Upper lobe of right lung (tissue), 1 donor: ENCODE data around the gene ABCB9. TPM values are rescaled to one million over a fixed set of nuclear protein-coding genes. Genes with fewer than 3 reads are reported as not detected.
A peak's percentile ranks its signal among the peaks of the same experiment; 100 is the strongest.

Experiments used
- ATAC-seq: fragments of 200-7000 bp; cut with Tn5 transposase; one replicate; pipeline ENCODE4 v1.9.1; 2020; ENCODE audit warnings: mild to moderate bottlenecking, moderate library complexity
- DNase-seq: peaks from one replicate; pipeline ENCODE4 v3.0.0-alpha.2; 2020
- H3K27ac ChIP-seq: fragments of 200-600 bp; one replicate; pipeline ENCODE4 v1.8.0; 2022
- H3K27me3 ChIP-seq: fragments of 200-600 bp; one replicate; pipeline ENCODE4 v1.8.0; 2022; ENCODE audit warnings: mild to moderate bottlenecking
- H3K36me3 ChIP-seq: fragments of 200-600 bp; one replicate; pipeline ENCODE4 v1.8.0; 2022
- H3K4me1 ChIP-seq: fragments of 200-600 bp; one replicate; pipeline ENCODE4 v1.8.0; 2022
- H3K4me3 ChIP-seq: fragments of 200-600 bp; one replicate; pipeline ENCODE4 v1.8.0; 2022; ENCODE audit warnings: mild to moderate bottlenecking
- H3K9me3 ChIP-seq: fragments of 200-600 bp; one replicate; pipeline ENCODE4 v1.8.0; 2022
- CTCF ChIP-seq: fragments of 200-600 bp; IDR thresholded peaks from one replicate; pipeline ENCODE4 v1.8.0; 2022; ENCODE audit warnings: antibody characterized with exemption
- intact Hi-C: fragments of 100-400 bp; cut with DNase I; formaldehyde crosslinking; loops from one replicate; pipeline ENCODE4 v1.11.0; 2022
- total RNA-seq: library from RNA; stranded (reverse); fragmentation: NEBNext Ultra II Directional; extraction: Animal tissue kit (Norgen Biotek cat#: 25700); gene quantifications from one replicate; pipeline ENCODE4 v1.2.1, GENCODE V29; 2021
- donor health status: DM: no; HTN: yes; CAD: no; lungs with severe emphysema.

ABCB9 gene
- total RNA-seq, 1 donor from 2014 or later = 5.2 TPM

- no peaks in the 10 kb centered on the region for H3K9me3 ChIP-seq
- no peak for TF ChIP-seq CTCF
- no peaks in the 10 kb centered on the region for H3K27me3 ChIP-seq
- intact Hi-C loops = no loop called here
- peaks cover 33% of the 10 kb centered on the region for H3K4me1 ChIP-seq
- H3K36me3 ChIP-seq = no peaks in the 10 kb centered on the region
- H3K27ac ChIP-seq = peak within 1 kb of the TSS; percentile 98
- peak within 1 kb of the TSS; percentile 97 for H3K4me3 ChIP-seq
- peak; percentile 96 for DNase-seq
- ATAC-seq = peak; percentile 92
These were observed 8.9 kb upstream of the ABCB9 start, which contains the start of gene OGFOD2 for GRCh38 chr12:122974892-122975789. TSS of gene OGFOD2 (plus strand) at chr12:122975244. CDS start at chr12:122975252, 8 bp downstream.

- Histone ChIP-seq H3K9me3 (no peaks in the 10 kb centered on the region), H3K36me3 (no peaks in the 10 kb centered on the region), H3K4me3 (peak overlapping the region; percentile 97), H3K27ac (peak overlapping the region; percentile 98), H3K4me1 (peaks cover 25% of the 10 kb centered on the region), H3K27me3 (no peaks in the 10 kb centered on the region)
- TF ChIP-seq CTCF = no peak
- ATAC-seq = peak; percentile 96
- peak; percentile 99 for DNase-seq
- intact Hi-C loops = no loop called here
These were observed 8.1 kb upstream of the ABCB9 start for GRCh38 chr12:122974274-122974891.

GRCh38 chr12:122969676-122970075 lies 3.4 kb upstream of the ABCB9 start:
- TF ChIP-seq CTCF = no peak
- Histone ChIP-seq H3K27me3 (no peaks in the 10 kb centered on the region), H3K4me1 (peaks cover 11% of the 10 kb centered on the region), H3K36me3 (no peaks in the 10 kb centered on the region), H3K9me3 (no peaks in the 10 kb centered on the region), H3K4me3 (no peak overlapping the region), H3K27ac (no peak overlapping the region)
- no peak for ATAC-seq
- no peak for DNase-seq
- intact Hi-C loops = no loop called here

GRCh38 chr12:122968104-122968503 lies 1.8 kb upstream of the ABCB9 start:
- no peak for TF ChIP-seq CTCF
- Histone ChIP-seq H3K27me3 (no peaks in the 10 kb centered on the region), H3K9me3 (no peaks in the 10 kb centered on the region), H3K4me3 (no peak overlapping the region), H3K27ac (no peak overlapping the region), H3K4me1 (peaks cover 18% of the 10 kb centered on the region), H3K36me3 (no peaks in the 10 kb centered on the region)
- intact Hi-C loops = no loop called here
- no peak for ATAC-seq
- no peak for DNase-seq

GRCh38 chr12:122966743-122967550 lies 684 bp upstream of the ABCB9 start:
- Histone ChIP-seq H3K36me3 (no peaks in the 10 kb centered on the region), H3K9me3 (no peaks in the 10 kb centered on the region), H3K4me3 (peak overlapping the region; percentile 59), H3K27ac (no peak overlapping the region), H3K27me3 (no peaks in the 10 kb centered on the region), H3K4me1 (peaks cover 21% of the 10 kb centered on the region)
- DNase-seq (no peak), ATAC-seq (no peak)
- no peak for TF ChIP-seq CTCF
- intact Hi-C loops = no loop called here
